HUES64 (cell line): ENCODE results near the gene NRDC.

Source experiments
- H3K27ac ChIP-seq: 2 replicates; pipeline ENCODE4 v1.7.0; 2013; ENCODE audit warnings: low read depth, low read length, inconsistent platforms
- H3K27me3 ChIP-seq: 2 replicates; pipeline ENCODE4 v1.6.1; 2013; ENCODE audit warnings: mild to moderate bottlenecking, low read length; ENCODE audit not compliant: insufficient read depth
- H3K36me3 ChIP-seq: 2 replicates; pipeline ENCODE4 v1.6.1; 2013; ENCODE audit warnings: mild to moderate bottlenecking, low read length; ENCODE audit not compliant: insufficient read depth
- H3K4me1 ChIP-seq: 2 replicates; pipeline ENCODE4 v1.6.1; 2013; ENCODE audit warnings: mild to moderate bottlenecking, low read length, moderate library complexity; ENCODE audit not compliant: insufficient read depth
- H3K4me3 ChIP-seq: 2 replicates; pipeline ENCODE4 v1.5.1; 2013; ENCODE audit warnings: mild to moderate bottlenecking, low read length, moderate library complexity
- H3K9ac ChIP-seq: 2 replicates; pipeline ENCODE4 v1.6.1; 2013; ENCODE audit warnings: mild to moderate bottlenecking, low read depth, low read length
- H3K9me3 ChIP-seq: 2 replicates; pipeline ENCODE4 v1.6.1; 2013; ENCODE audit warnings: low read depth, low read length; ENCODE audit not compliant: insufficient read depth
- WGBS: fragments of 150-250, 120-280 bp; methylation state at CpG from one replicate; pipeline ENCODE4 v1.1.7; 2013; ENCODE audit warnings: missing lambda C conversion rate; 5-methylcytosine and 5-hydroxymethylcytosine counted together

Gene NRDC

DNA sequence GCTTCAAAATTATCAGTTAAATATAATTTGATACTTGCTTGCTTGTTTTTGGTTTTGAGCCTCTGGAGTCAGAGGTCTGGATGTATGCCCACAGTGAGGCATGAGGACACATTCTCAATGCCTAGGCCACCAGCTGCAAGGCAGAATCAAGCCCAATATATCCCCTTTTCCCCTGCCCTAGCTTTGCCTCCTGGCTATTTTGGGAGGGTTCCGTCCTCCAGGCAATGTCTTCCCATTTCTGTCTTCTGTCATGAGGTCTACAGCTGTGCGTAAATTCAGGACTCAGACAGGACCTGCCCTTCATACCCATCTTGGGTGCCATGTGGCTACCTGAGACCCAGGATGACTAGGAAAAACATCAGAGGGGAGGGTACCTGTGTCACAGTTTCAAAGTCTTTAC, 19.2 kb downstream of the NRDC start:
- peaks cover 24% of the 10 kb centered on the region for H3K4me1 ChIP-seq
- no peak overlapping the region; the same call in 1 of the 2 replicates for H3K27ac ChIP-seq
- peaks cover 10% of the 10 kb centered on the region for H3K36me3 ChIP-seq
- no peak overlapping the region for H3K9ac ChIP-seq
- H3K9me3 ChIP-seq, result no peaks in the 10 kb centered on the region
- H3K27me3 ChIP-seq, result no peaks in the 10 kb centered on the region
- peak overlapping the region; percentile 27; the same call in 1 of the 2 replicates for H3K4me3 ChIP-seq
- WGBS, result 94% methylated on average over 2 of the region's 2 CpGs

DNA sequence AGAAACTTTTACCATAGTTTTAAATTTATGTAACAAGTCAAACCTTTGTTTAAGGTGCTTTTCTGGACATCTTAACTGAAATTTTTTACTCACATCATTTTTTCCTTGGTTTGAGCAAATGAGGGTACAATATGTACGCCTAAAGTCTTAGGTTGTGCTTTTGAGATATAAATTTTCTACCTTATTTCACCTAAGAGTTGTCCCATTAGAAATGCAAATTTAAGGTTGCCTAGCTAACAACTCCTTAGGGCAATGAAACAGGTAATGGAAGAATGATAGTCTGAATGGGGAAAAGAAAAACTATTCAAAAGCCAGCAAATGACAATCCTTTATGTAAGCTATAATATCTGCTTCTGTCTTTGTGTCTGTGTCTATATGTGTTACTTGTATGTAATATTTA, 19.6 kb downstream of the NRDC start:
- peaks cover 10% of the 10 kb centered on the region for H3K36me3 ChIP-seq
- no peaks in the 10 kb centered on the region for H3K27me3 ChIP-seq
- peak overlapping the region; percentile 27 for H3K4me3 ChIP-seq
- no peaks in the 10 kb centered on the region for H3K9me3 ChIP-seq
- no peak overlapping the region for H3K9ac ChIP-seq
- peak overlapping the region; percentile 65; the same call in 1 of the 2 replicates for H3K27ac ChIP-seq
- no CpG with 5 or more reads among the region's 1 CpG for WGBS
- H3K4me1 ChIP-seq, result peaks cover 24% of the 10 kb centered on the region

DNA sequence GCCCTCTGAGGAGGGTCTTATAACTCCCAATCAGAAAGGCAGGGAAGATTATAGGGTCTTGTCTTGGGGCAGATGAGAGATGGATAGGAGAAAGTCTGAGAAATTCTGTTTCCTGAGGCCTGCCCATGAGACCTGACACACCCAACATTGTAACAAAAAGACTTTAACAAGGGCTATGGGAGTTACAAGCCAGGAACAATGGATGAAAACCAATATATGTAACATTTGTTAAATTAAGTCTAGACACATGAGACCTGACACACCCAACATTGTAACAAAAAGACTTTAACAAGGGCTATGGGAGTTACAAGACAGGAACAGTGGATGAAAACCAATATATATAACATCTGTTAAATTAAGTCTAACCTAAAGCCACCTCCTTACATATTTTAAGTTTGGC, 21.8 kb downstream of the NRDC start:
- Histone ChIP-seq H3K4me1 (peaks cover 24% of the 10 kb centered on the region), H3K9ac (no peak overlapping the region), H3K9me3 (no peaks in the 10 kb centered on the region), H3K27ac (no peak overlapping the region), H3K4me3 (no peak overlapping the region), H3K27me3 (no peaks in the 10 kb centered on the region), H3K36me3 (peaks cover 9% of the 10 kb centered on the region)

DNA sequence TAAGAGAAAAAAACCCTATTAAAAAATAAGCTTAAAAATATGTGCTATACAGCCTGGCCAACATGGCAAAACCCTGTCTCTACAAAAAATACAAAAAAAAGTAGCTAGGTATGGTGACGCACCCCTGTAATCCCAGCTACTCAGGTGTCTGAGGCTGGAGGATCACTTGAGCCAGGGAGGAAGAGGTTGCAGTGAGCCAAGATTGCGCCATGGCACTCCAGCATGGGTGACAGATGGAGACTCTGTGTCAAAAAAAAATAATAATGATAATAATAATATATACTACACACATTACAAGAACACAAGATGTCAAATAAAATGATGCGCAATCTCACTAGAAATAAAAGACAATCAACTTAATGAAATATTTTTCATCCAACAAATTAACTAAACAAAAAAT, 22.9 kb downstream of the NRDC start:
- H3K9ac ChIP-seq, result no peak overlapping the region
- H3K9me3 ChIP-seq, result no peaks in the 10 kb centered on the region
- H3K36me3 ChIP-seq, result peaks cover 9% of the 10 kb centered on the region
- 95% methylated on average over 3 of the region's 3 CpGs for WGBS
- H3K4me3 ChIP-seq, result no peak overlapping the region
- no peak overlapping the region for H3K27ac ChIP-seq
- H3K4me1 ChIP-seq, result peaks cover 24% of the 10 kb centered on the region
- no peaks in the 10 kb centered on the region for H3K27me3 ChIP-seq

DNA sequence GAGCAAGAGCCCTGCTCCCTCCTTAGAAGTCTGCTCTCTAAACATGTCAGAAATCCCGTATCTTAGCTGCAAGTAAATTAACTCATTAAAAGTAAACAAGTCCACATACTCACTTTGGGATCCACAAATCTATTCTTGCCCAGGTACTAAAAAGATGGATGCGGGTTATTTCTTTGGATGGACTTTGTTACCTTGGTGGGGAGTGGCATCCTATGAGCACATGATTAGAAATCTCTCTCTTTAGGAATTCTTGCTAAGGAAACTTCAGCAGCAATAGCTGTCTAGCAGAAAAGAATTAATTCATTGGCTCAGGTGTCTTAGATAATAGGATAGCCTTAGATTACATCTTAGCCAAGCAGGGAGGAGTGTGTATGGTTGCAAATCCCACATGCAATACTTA, 25.2 kb downstream of the NRDC start:
- WGBS, result 98% methylated on average over 2 of the region's 2 CpGs

DNA sequence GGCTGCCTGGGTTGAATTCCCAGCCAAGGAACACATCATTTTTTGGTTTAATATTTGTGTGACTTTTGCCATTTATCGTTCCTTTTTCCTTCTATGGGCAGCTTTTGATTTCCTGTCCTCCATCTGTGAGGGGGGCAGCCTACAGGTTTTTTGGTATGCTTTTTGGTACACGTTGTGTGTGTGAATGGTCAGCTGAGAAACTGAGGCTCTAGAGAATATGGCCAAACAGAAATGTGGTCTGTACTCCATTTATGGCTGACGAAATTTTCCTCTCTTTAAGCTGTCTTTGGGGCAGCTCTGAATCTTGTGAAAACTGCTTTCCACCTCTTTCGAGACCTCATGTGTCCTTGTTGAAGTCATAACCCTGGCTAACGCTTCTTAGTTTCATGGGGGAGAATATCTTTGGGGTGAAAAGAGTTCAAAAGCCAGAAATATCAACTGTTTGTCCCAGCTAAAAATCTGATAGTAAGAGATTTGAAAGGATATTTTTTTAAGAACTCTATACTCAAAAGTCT, 26.6 kb downstream of the NRDC start:
- Histone ChIP-seq H3K9ac (no peak overlapping the region), H3K27ac (no peak overlapping the region)

More for the DNA sequence above, 25.2 kb downstream of the NRDC start:
- H3K36me3 ChIP-seq, result peaks cover 9% of the 10 kb centered on the region
- H3K27ac ChIP-seq, result no peak overlapping the region
- H3K27me3 ChIP-seq, result no peaks in the 10 kb centered on the region
- no peak overlapping the region for H3K9ac ChIP-seq
- no peak overlapping the region for H3K4me3 ChIP-seq
- H3K9me3 ChIP-seq, result no peaks in the 10 kb centered on the region
- H3K4me1 ChIP-seq, result 0 out of 2 replicates have a peak, but pooled peaks cover 4% of the 10 kb centered on the region

DNA sequence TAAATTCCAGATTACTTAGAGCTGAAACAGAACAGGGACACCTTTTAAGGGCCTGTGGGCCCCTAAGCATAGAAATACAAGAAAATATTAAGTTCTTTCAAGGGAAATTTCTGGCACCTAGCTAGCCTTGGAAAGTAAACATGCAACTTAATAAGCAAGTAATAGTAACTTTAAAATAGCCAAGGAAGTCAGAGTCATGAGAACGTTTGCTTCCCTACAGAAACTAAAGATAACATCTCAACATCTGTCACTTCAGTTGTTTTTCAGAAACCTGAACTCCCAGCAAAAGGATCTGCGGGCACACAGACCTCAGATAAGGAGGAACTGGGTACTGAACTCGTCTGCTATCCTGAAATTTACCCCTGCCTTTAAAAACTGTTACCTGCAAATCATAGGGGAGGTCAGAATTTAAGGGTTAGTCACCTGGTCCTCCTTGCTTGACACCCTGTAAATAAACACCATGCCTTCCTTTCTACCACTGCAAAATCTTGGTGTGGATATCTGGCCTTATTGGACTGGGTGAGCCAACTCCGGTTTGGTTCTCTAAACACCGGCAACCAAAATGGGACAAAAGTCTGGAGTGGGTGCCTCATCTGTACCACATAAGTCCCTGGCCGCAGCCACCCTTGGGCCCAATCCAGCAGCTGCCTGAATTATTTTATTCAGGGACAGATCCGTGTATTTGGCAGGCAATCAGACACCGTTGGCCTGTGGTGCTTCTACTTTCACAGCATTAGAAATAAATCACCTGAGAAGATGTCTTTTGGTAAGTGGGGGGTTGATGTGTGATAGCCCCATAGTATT, 27.9 kb downstream of the NRDC start:
- Histone ChIP-seq H3K9me3 (no peaks in the 10 kb centered on the region), H3K27me3 (no peaks in the 10 kb centered on the region), H3K27ac (no peak overlapping the region), H3K4me3 (no peak overlapping the region), H3K36me3 (peaks cover 13% of the 10 kb centered on the region), H3K4me1 (no peaks in the 10 kb centered on the region), H3K9ac (no peak overlapping the region)
- WGBS, result 93% methylated on average over 8 of the region's 8 CpGs

More for the DNA sequence above, 26.6 kb downstream of the NRDC start:
- Histone ChIP-seq H3K36me3 (peaks cover 12% of the 10 kb centered on the region), H3K4me3 (no peak overlapping the region), H3K9me3 (no peaks in the 10 kb centered on the region), H3K4me1 (no peaks in the 10 kb centered on the region), H3K27me3 (no peaks in the 10 kb centered on the region)
- WGBS, result 95% methylated on average over 5 of the region's 5 CpGs

DNA sequence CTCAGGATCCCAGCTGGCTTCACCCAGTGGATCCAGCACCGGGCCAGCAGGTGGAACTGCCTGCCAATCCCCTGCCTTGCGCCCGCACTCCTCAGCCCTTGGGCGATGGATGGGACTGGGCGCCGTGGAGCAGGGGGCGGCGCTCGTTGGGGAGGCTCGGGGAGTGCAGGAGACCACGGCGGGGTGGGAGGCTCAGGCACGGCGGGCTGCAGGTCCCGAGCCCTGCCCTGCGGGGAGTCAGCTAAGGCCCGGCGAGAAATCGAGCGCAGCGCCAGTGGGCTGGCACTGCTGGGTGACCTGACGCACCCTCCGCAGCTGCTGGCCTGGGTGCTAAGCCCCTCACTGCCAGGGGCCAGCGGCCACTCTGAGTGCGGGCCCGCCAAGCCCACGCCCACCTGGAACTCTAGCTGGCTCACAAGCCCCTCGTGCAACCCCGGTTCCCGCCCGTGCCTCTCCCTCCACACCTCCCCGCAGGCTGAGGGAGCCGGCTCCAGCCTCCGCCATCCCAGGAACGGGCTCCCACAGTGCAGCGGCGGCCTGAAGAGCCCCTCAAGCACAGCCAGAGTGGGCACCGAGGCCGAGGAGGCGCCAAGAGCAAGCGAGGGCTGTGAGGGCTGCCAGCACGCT, 31.1 kb downstream of the NRDC start:
- H3K27ac ChIP-seq, result no peak overlapping the region
- H3K4me3 ChIP-seq, result no peak overlapping the region
- H3K9me3 ChIP-seq, result no peaks in the 10 kb centered on the region
- peaks cover 4% of the 10 kb centered on the region; the same call in 1 of the 2 replicates for H3K36me3 ChIP-seq
- no peak overlapping the region for H3K9ac ChIP-seq
- H3K4me1 ChIP-seq, result peaks cover 16% of the 10 kb centered on the region
- 97% methylated on average over 41 of the region's 42 CpGs for WGBS
- H3K27me3 ChIP-seq, result no peaks in the 10 kb centered on the region

DNA sequence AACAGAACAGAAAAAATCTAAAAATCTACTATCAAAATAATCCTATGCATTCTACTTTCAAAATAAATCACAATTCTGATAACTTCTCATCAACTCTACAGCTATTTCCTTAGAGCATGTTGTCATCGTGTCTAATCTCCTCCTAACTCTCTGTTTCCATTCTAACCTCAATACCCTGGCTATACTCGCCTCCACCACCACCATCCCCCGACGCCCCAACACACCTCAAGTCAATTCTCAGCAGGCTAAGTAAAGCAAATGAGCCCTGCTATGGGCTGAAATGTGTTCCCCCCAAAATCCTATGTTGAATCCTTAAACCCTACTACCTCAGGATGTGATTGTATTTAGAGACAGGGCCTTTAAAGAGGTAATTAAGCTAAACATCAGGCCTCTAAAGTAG, 34.6 kb downstream of the NRDC start:
- 78% methylated on average over 4 of the region's 4 CpGs for WGBS

DNA sequence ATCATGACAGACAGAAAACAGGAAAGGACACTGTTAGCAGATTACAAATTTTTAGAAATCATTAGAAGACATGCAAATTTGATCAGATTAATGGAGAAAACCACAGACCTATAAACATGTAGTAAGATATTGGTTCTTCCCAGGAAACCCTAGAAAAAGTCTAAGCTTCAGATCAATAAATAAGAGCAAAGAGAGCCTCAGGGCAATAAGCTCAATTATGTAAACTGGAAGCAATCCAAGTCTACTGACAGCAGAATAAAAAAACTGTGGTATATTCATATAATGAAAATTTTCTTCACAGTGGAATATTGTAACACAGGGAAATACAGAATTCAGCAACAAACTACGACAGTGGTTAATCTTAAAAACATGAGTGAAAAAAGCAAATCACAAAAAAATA, 36.3 kb downstream of the NRDC start:
- H3K27ac ChIP-seq, result no peak overlapping the region
- no peaks in the 10 kb centered on the region for H3K9me3 ChIP-seq
- peaks cover 16% of the 10 kb centered on the region for H3K4me1 ChIP-seq
- no peak overlapping the region for H3K4me3 ChIP-seq
- no peaks in the 10 kb centered on the region for H3K27me3 ChIP-seq
- H3K9ac ChIP-seq, result no peak overlapping the region
- WGBS, result no CpG with 5 or more reads among the region's 1 CpG
- H3K36me3 ChIP-seq, result peaks cover 36% of the 10 kb centered on the region

More for the DNA sequence above, 34.6 kb downstream of the NRDC start:
- Histone ChIP-seq H3K9me3 (no peaks in the 10 kb centered on the region), H3K4me1 (peaks cover 16% of the 10 kb centered on the region), H3K4me3 (no peak overlapping the region), H3K36me3 (peaks cover 20% of the 10 kb centered on the region), H3K27ac (0 out of 2 replicates have a peak overlapping the region, but pooled peaks have one; percentile 9), H3K9ac (no peak overlapping the region), H3K27me3 (no peaks in the 10 kb centered on the region)

DNA sequence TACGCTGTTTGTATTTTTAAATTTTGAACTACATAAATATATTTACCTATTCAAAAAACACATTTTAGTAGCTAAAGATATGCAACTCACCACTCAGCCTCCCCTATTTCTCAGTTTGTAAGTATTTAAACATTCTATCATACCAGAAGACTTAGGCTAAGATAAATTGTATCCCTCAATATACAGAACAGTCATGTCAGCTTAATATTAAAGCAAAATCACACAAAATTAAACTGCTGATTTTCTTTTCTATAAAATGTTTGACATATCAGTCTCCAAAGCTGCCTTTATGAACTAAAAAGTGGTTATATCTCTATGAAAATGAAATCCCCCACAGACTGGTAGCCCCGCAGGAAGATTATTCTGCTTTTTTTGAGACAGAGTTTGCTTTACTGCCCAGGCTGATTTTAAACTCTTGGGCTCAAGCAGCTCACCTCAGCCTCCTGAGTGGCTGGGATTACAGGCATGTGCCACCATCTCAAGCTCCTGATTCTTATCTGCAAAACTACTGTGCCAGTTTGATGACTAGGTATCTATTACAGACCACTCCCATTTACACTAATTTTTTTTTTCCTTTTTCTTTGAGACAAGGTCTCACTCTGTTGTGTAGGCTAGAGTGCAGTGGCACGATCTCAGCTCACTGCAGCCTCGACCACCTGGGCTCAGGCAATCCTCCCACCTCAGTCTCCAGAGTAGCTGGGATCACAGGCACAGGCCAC, 37.6 kb downstream of the NRDC start:
- H3K27me3 ChIP-seq, result no peaks in the 10 kb centered on the region
- no peak overlapping the region for H3K9ac ChIP-seq
- H3K9me3 ChIP-seq, result no peaks in the 10 kb centered on the region
- peaks cover 16% of the 10 kb centered on the region for H3K4me1 ChIP-seq
- 98% methylated on average over 3 of the region's 4 CpGs for WGBS
- H3K36me3 ChIP-seq, result peaks cover 44% of the 10 kb centered on the region
- H3K27ac ChIP-seq, result no peak overlapping the region
- H3K4me3 ChIP-seq, result no peak overlapping the region
